Right lobe of liver (tissue), 6 donors: Measurements from ENCODE around the gene PCK1. TPM values are rescaled to one million over a fixed set of nuclear protein-coding genes. Genes with fewer than 3 reads are reported as not detected.

Experiments used
- ATAC-seq, 4 donors: fragments of 200-7000 bp; cut with Tn5 transposase; one replicate each; pipeline ENCODE4 v1.9.1; 2020; ENCODE audit warnings: mild to moderate bottlenecking in 4 of 4, moderate library complexity in 4 of 4
- DNase-seq, 3 donors: peaks; one replicate each; pipeline ENCODE4 v3.0.0-alpha.2; 2020
- H3K27ac ChIP-seq, 3 donors: fragments of 200-600 bp; one replicate each; pipeline ENCODE4 v1.8.0; 2022
- H3K27me3 ChIP-seq, 2 donors: fragments of 200-600 bp; one replicate each; pipeline ENCODE4 v1.8.0; 2022
- H3K36me3 ChIP-seq, 4 donors: fragments of 200-600 bp; sonication (generic) in 1 of 4; one replicate each; pipeline versions ENCODE4 v1.5.1 to v1.8.0; 2017 to 2022; ENCODE audit warnings: control low read depth in 1 of 4
- H3K4me1 ChIP-seq, 4 donors: fragments of 200-600 bp; sonication (generic) in 1 of 4; one replicate each; pipeline versions ENCODE4 v1.5.1 to v1.8.0; 2017 to 2022; ENCODE audit warnings: control low read depth in 1 of 4
- H3K4me3 ChIP-seq, 3 donors: fragments of 200-600 bp; one replicate each; pipeline ENCODE4 v1.8.0; 2022
- H3K9me3 ChIP-seq, 4 donors: fragments of 200-600 bp; sonication (generic) in 1 of 4; one replicate each; pipeline versions ENCODE4 v1.5.1 to v1.8.0; 2017 to 2022; ENCODE audit warnings: control low read depth in 1 of 4
- CTCF ChIP-seq, 4 donors: fragments of 200-600 bp in 3 of 4; fragments of 450-650 bp in 1 of 4; IDR thresholded peaks; one replicate each; pipeline versions ENCODE4 v1.5.1 to v1.8.0; 2016 to 2022; ENCODE audit warnings: antibody characterized with exemption in 4 of 4, mild to moderate bottlenecking in 2 of 4
- POLR2A ChIP-seq: fragments of 450-650 bp; IDR thresholded peaks from one replicate; pipeline ENCODE4 v1.6.1; 2017; ENCODE audit warnings: antibody characterized with exemption, mild to moderate bottlenecking
- WGBS: methylation state at CpG from one replicate; pipeline ENCODE4 v1.1.6; 2018; ENCODE audit warnings: low coverage, low lambda C conversion rate; ENCODE audit not compliant: insufficient coverage; ENCODE audit errors: missing lambda C conversion rate; 5-methylcytosine and 5-hydroxymethylcytosine counted together
- intact Hi-C, 2 donors: fragments of 100-400 bp; cut with DNase I; formaldehyde crosslinking; loops; one replicate each; pipeline versions ENCODE4 v1.11.2 to v1.14.1; 2022
- total RNA-seq, 6 experiments: library from RNA; depleted of rRNA in 2 of 6; stranded (reverse); fragments of >200 nt in 2 of 6; fragmentation: NEBNext Ultra II Directional in 3 of 6; extraction: Animal tissue kit (Norgen Biotek cat#: 25700) in 3 of 6; gene quantifications; one replicate each; pipeline versions ENCODE4 v1.1.0 to v1.2.4, GENCODE V29; 2016 to 2023
- donor health status: DM: no; HTN: yes; CAD: no.
- donor health status: DM: no; HTN: no; CAD: no.
- donor health status: DM: no; HTN: no; CAD: no.
- donor health status: DM: no; HTN: yes; CAD: no.
- donor health status: DM: no; HTN: yes; CAD: no.

Gene PCK1
- total RNA-seq, 6 experiments from 2014 or later = 187 to 1,757 (median 778) TPM

- intact Hi-C loops = no loop called here
- H3K36me3 ChIP-seq = no peaks in the 10 kb centered on the region
- H3K9me3 ChIP-seq = no peaks in the 10 kb centered on the region
- no peak overlapping the region for H3K27ac ChIP-seq
- no peak for TF ChIP-seq CTCF (IDR thresholded peaks at IDR 0.05)
- TF ChIP-seq POLR2A = no peak
- H3K27me3 ChIP-seq = no peaks in the 10 kb centered on the region
- H3K4me3 ChIP-seq = no peak overlapping the region
- no peaks in the 10 kb centered on the region for H3K4me1 ChIP-seq
- WGBS = 40% methylated on average over 1 of the region's 12 CpGs
- ATAC-seq (no peak), DNase-seq (no peak)
Measured at GRCh38 chr20:57613481-57613921, 52.6 kb downstream of the PCK1 start.

GRCh38 chr20:57614490-57615444 lies 53.9 kb downstream of the PCK1 start:
- no peak overlapping the region for H3K27ac ChIP-seq
- TF ChIP-seq POLR2A = no peak
- no peak for TF ChIP-seq CTCF (IDR thresholded peaks at IDR 0.05)
- intact Hi-C loops = no loop called here
- DNase-seq (no peak), ATAC-seq (no peak)
- 83% methylated on average over 7 of the region's 16 CpGs for WGBS
- no peaks in the 10 kb centered on the region for H3K4me1 ChIP-seq
- no peaks in the 10 kb centered on the region for H3K9me3 ChIP-seq
- H3K4me3 ChIP-seq = no peak overlapping the region
- no peaks in the 10 kb centered on the region for H3K36me3 ChIP-seq
- H3K27me3 ChIP-seq = no peaks in the 10 kb centered on the region

- TF ChIP-seq CTCF (IDR thresholded peaks at IDR 0.05) (no peak), POLR2A (no peak)
- no peaks in the 10 kb centered on the region for H3K36me3 ChIP-seq
- no peaks in the 10 kb centered on the region for H3K9me3 ChIP-seq
- no peaks in the 10 kb centered on the region for H3K27me3 ChIP-seq
- intact Hi-C loops = no loop called here
- no peak for DNase-seq
- no peak overlapping the region for H3K4me3 ChIP-seq
- H3K27ac ChIP-seq = no peak overlapping the region
- WGBS = no CpG with 5 or more reads among the region's 8 CpGs
- no peak for ATAC-seq
- H3K4me1 ChIP-seq = no peaks in the 10 kb centered on the region
Measured at GRCh38 chr20:57615445-57615811, 54.5 kb downstream of the PCK1 start.

- Histone ChIP-seq H3K4me3 (no peak overlapping the region), H3K36me3 (no peaks in the 10 kb centered on the region), H3K9me3 (no peaks in the 10 kb centered on the region), H3K27ac (no peak overlapping the region), H3K27me3 (no peaks in the 10 kb centered on the region), H3K4me1 (no peaks in the 10 kb centered on the region)
- intact Hi-C loops = no loop called here
- DNase-seq (no peak), ATAC-seq (no peak)
- WGBS = 47% methylated on average over 3 of the region's 20 CpGs
- no peak for TF ChIP-seq CTCF (IDR thresholded peaks at IDR 0.05)
- TF ChIP-seq POLR2A = no peak
Measured at GRCh38 chr20:57616143-57616951, 55.4 kb downstream of the PCK1 start.
